Measurements from ENCODE around the gene BPHL. TPM values are rescaled to one million over a fixed set of nuclear protein-coding genes. Genes with fewer than 3 reads are reported as not detected.

The BPHL gene
- polyA plus RNA-seq, 1 donor from 2014 or later, result 74.9 TPM

- Histone ChIP-seq H3K27ac (ENCODE audit: low read length) (no peak overlapping the region), H4K20me1 (ENCODE audit: insufficient read depth) (no peaks in the 10 kb centered on the region), H3K9me2 (ENCODE audit: insufficient read depth, low read length) (no peaks in the 10 kb centered on the region), H3K9ac (ENCODE audit: low read length) (no peak overlapping the region), H3F3A (ENCODE audit: insufficient read depth, low read length, poor library complexity, severe bottlenecking) (no peaks in the 10 kb centered on the region), H3K4me3 (ENCODE audit: low read length) (no peak overlapping the region), H3K4me2 (ENCODE audit: low read length) (no peak overlapping the region), H3K79me2 (replicated peaks; ENCODE audit: insufficient read depth, low read length) (no peaks in the 10 kb centered on the region), H3K9me3 (ENCODE audit: low read length) (no peaks in the 10 kb centered on the region), H3K27me3 (ENCODE audit: insufficient read depth, low read depth, low read length) (no peaks in the 10 kb centered on the region), H3K36me3 (ENCODE audit: insufficient read depth, low read length) (no peaks in the 10 kb centered on the region), H2AFZ (ENCODE audit: low read depth, low read length) (no peak overlapping the region)
- no peak for TF ChIP-seq EP300 (conservative IDR thresholded peaks at IDR 0.05; ENCODE audit: poor library complexity, severe bottlenecking)
- no peak for TF ChIP-seq CTCF (IDR thresholded peaks at IDR 0.05; ENCODE audit: poor library complexity, severe bottlenecking)
- no peak for TF ChIP-seq REST (IDR thresholded peaks at IDR 0.05; ENCODE audit: borderline replicate concordance)
- no peak for TF ChIP-seq TAF1 (IDR thresholded peaks at IDR 0.05; ENCODE audit: low read depth)
- no peak for TF ChIP-seq SMC3 (conservative IDR thresholded peaks at IDR 0.05; ENCODE audit: poor library complexity)
- TF ChIP-seq POLR2AphosphoS5 (IDR thresholded peaks at IDR 0.05), result no peak
- TF ChIP-seq RAD21 (conservative IDR thresholded peaks at IDR 0.05), result no peak
- TF ChIP-seq EZH2 (IDR thresholded peaks at IDR 0.05; ENCODE audit: borderline replicate concordance, insufficient read depth, low read length, poor library complexity, severe bottlenecking), result no peak
- TF ChIP-seq MXI1 (conservative IDR thresholded peaks at IDR 0.05; ENCODE audit: poor library complexity, severe bottlenecking), result no peak
Observed at GRCh38 chr6:3108746-3109414, 9.6 kb upstream of the BPHL start.

GRCh38 chr6:3109761-3110160 lies 8.8 kb upstream of the BPHL start:
- Histone ChIP-seq H2AFZ (ENCODE audit: low read depth, low read length) (no peak overlapping the region), H3K27me3 (ENCODE audit: insufficient read depth, low read depth, low read length) (no peaks in the 10 kb centered on the region), H3K9me2 (ENCODE audit: insufficient read depth, low read length) (no peaks in the 10 kb centered on the region), H3K4me3 (ENCODE audit: low read length) (no peak overlapping the region), H4K20me1 (ENCODE audit: insufficient read depth) (no peaks in the 10 kb centered on the region), H3K9ac (ENCODE audit: low read length) (no peak overlapping the region), H3K27ac (ENCODE audit: low read length) (no peak overlapping the region), H3K79me2 (replicated peaks; ENCODE audit: insufficient read depth, low read length) (no peaks in the 10 kb centered on the region), H3F3A (ENCODE audit: insufficient read depth, low read length, poor library complexity, severe bottlenecking) (no peaks in the 10 kb centered on the region), H3K4me2 (ENCODE audit: low read length) (no peak overlapping the region), H3K9me3 (ENCODE audit: low read length) (no peaks in the 10 kb centered on the region), H3K36me3 (ENCODE audit: insufficient read depth, low read length) (no peaks in the 10 kb centered on the region)
- no peak for TF ChIP-seq RAD21 (conservative IDR thresholded peaks at IDR 0.05)
- TF ChIP-seq EP300 (conservative IDR thresholded peaks at IDR 0.05; ENCODE audit: poor library complexity, severe bottlenecking), result no peak
- no peak for TF ChIP-seq EZH2 (IDR thresholded peaks at IDR 0.05; ENCODE audit: borderline replicate concordance, insufficient read depth, low read length, poor library complexity, severe bottlenecking)
- TF ChIP-seq SMC3 (conservative IDR thresholded peaks at IDR 0.05; ENCODE audit: poor library complexity), result no peak
- no peak for TF ChIP-seq POLR2AphosphoS5 (IDR thresholded peaks at IDR 0.05)
- no peak for TF ChIP-seq MXI1 (conservative IDR thresholded peaks at IDR 0.05; ENCODE audit: poor library complexity, severe bottlenecking)
- no peak for TF ChIP-seq CTCF (IDR thresholded peaks at IDR 0.05; ENCODE audit: poor library complexity, severe bottlenecking)
- TF ChIP-seq REST (IDR thresholded peaks at IDR 0.05; ENCODE audit: borderline replicate concordance), result no peak
- TF ChIP-seq TAF1 (IDR thresholded peaks at IDR 0.05; ENCODE audit: low read depth), result no peak
